H1 (cell line): Measurements from ENCODE around the gene PDE6B. TPM values are rescaled to one million over a fixed set of nuclear protein-coding genes. Genes with fewer than 3 reads are reported as not detected.

Source experiments
- CTCF ChIA-PET: fragments of 300-600 bp; sonication (Branson Sonifier 250); formaldehyde crosslinking; loops from one replicate; lab custom pipeline; 2021; ENCODE audit not compliant: partially characterized antibody; lab: Charles Lee
- POLR2A ChIA-PET: fragments of 300-600 bp; sonication (Branson Sonifier 250); formaldehyde crosslinking; loops from one replicate; lab custom pipeline; 2021; ENCODE audit warnings: inconsistent platforms; ENCODE audit not compliant: partially characterized antibody; lab: Charles Lee
- DNase-seq, 2 experiments: peaks; one replicate each; pipeline versions ENCODE4 v3.0.0 to v3.0.0-alpha.2; 2010 to 2022; ENCODE audit warnings: low spot score in 2 of 2, low read depth in 1 of 2, mixed read lengths in 1 of 2
- FAIRE-seq: peaks from 2 replicates; lab custom pipeline; 2011; peaks lifted over from hg19 to GRCh38; lab: Jason Lieb, UNC
- H2AFZ ChIP-seq: 2 replicates; pipeline ENCODE4 v1.8.1; 2012; ENCODE audit warnings: low read length, inconsistent platforms
- H2AK5ac ChIP-seq: 2 replicates; pipeline ENCODE4 v1.6.1; 2013; ENCODE audit warnings: low read depth, low read length
- H2BK120ac ChIP-seq: replicated peaks from 2 replicates; pipeline ENCODE3; 2013; ENCODE audit warnings: low read depth, low read length, inconsistent platforms
- H2BK12ac ChIP-seq: 2 replicates; pipeline ENCODE4 v1.6.1; 2013; ENCODE audit warnings: low read depth, low read length
- H2BK15ac ChIP-seq: 2 replicates; pipeline ENCODE4 v1.6.1; 2013; ENCODE audit warnings: low read length
- H2BK20ac ChIP-seq: 2 replicates; pipeline ENCODE4 v1.6.1; 2013; ENCODE audit warnings: low read length
- H2BK5ac ChIP-seq: 2 replicates; pipeline ENCODE4 v1.6.1; 2013; ENCODE audit warnings: low read depth, low read length
- H3K14ac ChIP-seq: 2 replicates; pipeline ENCODE4 v1.6.1; 2013; ENCODE audit warnings: inconsistent platforms; ENCODE audit not compliant: insufficient read length
- H3K18ac ChIP-seq: 2 replicates; pipeline ENCODE4 v1.6.1; 2013; ENCODE audit warnings: low read length; ENCODE audit errors: extremely low read depth
- H3K23ac ChIP-seq: 2 replicates; pipeline ENCODE4 v1.6.1; 2013; ENCODE audit warnings: inconsistent platforms; ENCODE audit not compliant: insufficient read length
- H3K23me2 ChIP-seq: 2 replicates; pipeline ENCODE4 v1.6.1; 2013; ENCODE audit warnings: low read depth, low read length
- H3K27ac ChIP-seq: 2 replicates; pipeline ENCODE4 v1.6.1; 2011; ENCODE audit warnings: low read depth, low read length, inconsistent platforms
- H3K27me3 ChIP-seq, 4 experiments: replicated peaks in 1 of 4; 1 replicate in 1 of 4; 2 replicates in 3 of 4; pipeline versions ENCODE4 v1.6.1 to v1.8.1; 2011 to 2013; ENCODE audit warnings: low read length in 3 of 4, mild to moderate bottlenecking in 3 of 4, inconsistent platforms in 2 of 4, mixed read lengths in 2 of 4, moderate library complexity in 1 of 4; ENCODE audit not compliant: control insufficient read depth in 3 of 4, insufficient read depth in 3 of 4; ENCODE audit errors: extremely low read depth in 1 of 4
- H3K36me3 ChIP-seq, 4 experiments: 2 replicates each; pipeline versions ENCODE4 v1.6.1 to v1.8.1; 2011 to 2013; ENCODE audit warnings: mild to moderate bottlenecking in 4 of 4, low read length in 3 of 4, moderate library complexity in 2 of 4, control low read depth in 1 of 4, inconsistent platforms in 1 of 4; ENCODE audit not compliant: insufficient read depth in 4 of 4, control insufficient read depth in 2 of 4
- H3K4ac ChIP-seq: replicated peaks from 2 replicates; pipeline ENCODE3; 2013; ENCODE audit warnings: low read length, low read depth, mixed read lengths, inconsistent platforms; ENCODE audit not compliant: insufficient read length
- H3K4me1 ChIP-seq, 4 experiments: replicated peaks in 1 of 4; 1 replicate in 1 of 4; 2 replicates in 3 of 4; pipeline versions ENCODE4 v1.6.1 to v1.8.1; 2011 to 2013; ENCODE audit warnings: low read length in 3 of 4, inconsistent platforms in 2 of 4, mixed read lengths in 1 of 4; ENCODE audit not compliant: insufficient read depth in 4 of 4, control insufficient read depth in 3 of 4
- H3K4me2 ChIP-seq, 2 experiments: 2 replicates each; pipeline versions ENCODE4 v1.6.1 to v1.8.1; 2011 to 2013; ENCODE audit warnings: low read depth in 2 of 2, low read length in 2 of 2, control low read depth in 1 of 2, inconsistent platforms in 1 of 2, mild to moderate bottlenecking in 1 of 2; ENCODE audit not compliant: insufficient read depth in 1 of 2
- H3K4me3 ChIP-seq, 4 experiments: fragments of 200-600, 300-600 bp in 1 of 4; sonication (generic), shearing (Covaris generic), sonication (Bioruptor Twin) in 1 of 4; 2 replicates each; pipeline versions ENCODE4 v1.5.1 to v1.8.1; 2011 to 2016; ENCODE audit warnings: low read length in 4 of 4, low read depth in 3 of 4, control low read depth in 2 of 4, inconsistent platforms in 2 of 4, mild to moderate bottlenecking in 2 of 4, mixed read lengths in 1 of 4, moderate library complexity in 1 of 4; ENCODE audit not compliant: insufficient read depth in 2 of 4; ENCODE audit errors: extremely low read depth in 1 of 4
- H3K56ac ChIP-seq: replicated peaks from 2 replicates; pipeline ENCODE3; 2013; ENCODE audit warnings: low read depth, mild to moderate bottlenecking, mixed read lengths, low read length, inconsistent platforms; ENCODE audit not compliant: insufficient read length
- H3K79me1 ChIP-seq: 2 replicates; pipeline ENCODE4 v1.6.1; 2013; ENCODE audit warnings: low read depth, low read length, control low read depth
- H3K79me2 ChIP-seq, 2 experiments: 2 replicates each; pipeline versions ENCODE4 v1.6.1 to v1.8.1; 2012 to 2013; ENCODE audit warnings: low read length in 2 of 2, mild to moderate bottlenecking in 2 of 2, inconsistent platforms in 1 of 2; ENCODE audit not compliant: insufficient read depth in 2 of 2, control insufficient read depth in 1 of 2
- H3K9ac ChIP-seq, 4 experiments: replicated peaks in 1 of 4; 1 replicate in 1 of 4; 2 replicates in 3 of 4; pipeline versions ENCODE4 v1.6.1 to v1.8.1; 2011 to 2013; ENCODE audit warnings: low read depth in 3 of 4, low read length in 3 of 4, control low read depth in 2 of 4, mild to moderate bottlenecking in 2 of 4, moderate library complexity in 2 of 4, inconsistent platforms in 1 of 4; ENCODE audit errors: extremely low read depth in 1 of 4
- H3K9me3 ChIP-seq, 2 experiments: 2 replicates each; pipeline versions ENCODE4 v1.6.1 to v1.8.1; 2012 to 2013; ENCODE audit warnings: mild to moderate bottlenecking in 2 of 2, moderate library complexity in 2 of 2, control low read depth in 1 of 2, inconsistent platforms in 1 of 2, low read depth in 1 of 2, low read length in 1 of 2, mixed read lengths in 1 of 2; ENCODE audit not compliant: insufficient read depth in 2 of 2
- H4K20me1 ChIP-seq, 2 experiments: replicated peaks in 1 of 2; 2 replicates each; pipeline versions ENCODE3 to v1.8.1; 2011 to 2013; ENCODE audit warnings: inconsistent platforms in 2 of 2, low read length in 2 of 2, mild to moderate bottlenecking in 1 of 2; ENCODE audit not compliant: insufficient read depth in 2 of 2, control insufficient read depth in 1 of 2
- H4K5ac ChIP-seq: 2 replicates; pipeline ENCODE4 v1.6.1; 2013; ENCODE audit warnings: low read length, low read depth, mixed read lengths, inconsistent platforms; ENCODE audit not compliant: insufficient read length
- H4K8ac ChIP-seq: 2 replicates; pipeline ENCODE4 v1.8.0; 2013; ENCODE audit warnings: mild to moderate bottlenecking, moderate library complexity, low read length, inconsistent platforms; ENCODE audit not compliant: insufficient read depth; ENCODE audit errors: extremely low read depth
- H4K91ac ChIP-seq: replicated peaks from 2 replicates; pipeline ENCODE3; 2013; ENCODE audit warnings: low read length, mixed read lengths, inconsistent platforms; ENCODE audit not compliant: insufficient read length
- BRCA1 ChIP-seq: IDR thresholded peaks from 2 replicates; pipeline ENCODE4 v1.6.1; 2012; ENCODE audit warnings: low read depth, low read length, improper control_type of control experiment
- CBX5 ChIP-seq: fragments of 300-800, 300-1000 bp; sonication (generic); IDR thresholded peaks from 2 replicates; pipeline ENCODE4 v1.7.1; 2016; ENCODE audit warnings: antibody characterized with exemption, low read length, low read depth
- CHD1 ChIP-seq: IDR thresholded peaks from 2 replicates; pipeline ENCODE4 v1.6.1; 2012; ENCODE audit warnings: low read depth, low read length, improper control_type of control experiment
- GTF2F1 ChIP-seq: IDR thresholded peaks from 2 replicates; pipeline ENCODE4 v1.6.1; 2012; ENCODE audit warnings: low read depth, low read length, improper control_type of control experiment, borderline replicate concordance
- JUND ChIP-seq: IDR thresholded peaks from 2 replicates; pipeline ENCODE4 v1.6.1; 2011; ENCODE audit warnings: mild to moderate bottlenecking, improper control_type of control experiment, low read length
- KDM1A ChIP-seq: fragments of 200-600, 300-600 bp; sonication (generic); IDR thresholded peaks from 2 replicates; pipeline ENCODE4 v1.7.1; 2016; ENCODE audit warnings: mild to moderate bottlenecking, low read length, borderline replicate concordance
- NRF1 ChIP-seq: IDR thresholded peaks from 2 replicates; pipeline ENCODE4 v1.6.1; 2011; ENCODE audit warnings: mild to moderate bottlenecking, low read depth, low read length, improper control_type of control experiment
- RBBP5 ChIP-seq: IDR thresholded peaks from 2 replicates; pipeline ENCODE4 v1.7.1; 2012; ENCODE audit warnings: low read depth, mild to moderate bottlenecking, inconsistent platforms, low read length, moderate library complexity, borderline replicate concordance
- SIRT6 ChIP-seq: IDR thresholded peaks from one replicate; pipeline ENCODE4 v1.7.1; 2012; ENCODE audit warnings: low read length, inconsistent platforms
- SP4 ChIP-seq: IDR thresholded peaks from 2 replicates; pipeline ENCODE4 v1.6.1; 2012; ENCODE audit warnings: low read length, inconsistent platforms
- TAF1 ChIP-seq: IDR thresholded peaks from 2 replicates; pipeline ENCODE4 v1.6.1; 2011; ENCODE audit warnings: mild to moderate bottlenecking, low read depth, low read length
- TCF12 ChIP-seq: IDR thresholded peaks from 2 replicates; pipeline ENCODE4 v1.6.1; 2011; ENCODE audit warnings: low read depth, mild to moderate bottlenecking, low read length
- YY1 ChIP-seq: IDR thresholded peaks from 2 replicates; pipeline ENCODE4 v1.6.1; 2011; ENCODE audit warnings: low read depth, mild to moderate bottlenecking, low read length
- WGBS, 2 experiments: shearing (Covaris generic) in 1 of 2; methylation state at CpG; one replicate each; pipeline versions ENCODE4 v1.1.6 to v1.1.7; 2013 to 2015; ENCODE audit warnings: low lambda C conversion rate in 2 of 2, mixed read lengths in 2 of 2, inconsistent platforms in 1 of 2, low coverage in 1 of 2, missing lambda C conversion rate in 1 of 2; ENCODE audit not compliant: insufficient replicate concordance in 2 of 2, insufficient coverage in 1 of 2, insufficient read length in 1 of 2; ENCODE audit errors: extremely low coverage in 1 of 2, missing lambda C conversion rate in 1 of 2; 5-methylcytosine and 5-hydroxymethylcytosine counted together
- polyA plus RNA-seq, 7 experiments: library from polyadenylated mRNA; depleted of rRNA in 3 of 7; stranded (reverse) in 5 of 7; unstranded in 2 of 7; fragments of >200 nt in 5 of 7; fragments of 200-250 nt in 2 of 7; gene quantifications; 1 replicate in 5 of 7; 2 replicates in 1 of 7; 4 replicates in 1 of 7; pipeline versions ENCODE4 v1.2.1 to v1.2.3, GENCODE V29; 2011 to 2013; ENCODE audit warnings: missing spikeins in 2 of 7, mixed read lengths in 2 of 7
- total RNA-seq: library from RNA; stranded (reverse); fragmentation: NEBNext Ultra II Directional; extraction: Animal tissue kit (Norgen Biotek cat#: 25700); gene quantifications from 2 replicates; pipeline ENCODE4 v1.2.1, GENCODE V29; 2021
- TF ChIP-seq, protein P1 (sequence below): IDR thresholded peaks from 2 replicates; pipeline ENCODE4 v1.6.1; 2011; ENCODE audit warnings: low read length, improper control_type of control experiment

PDE6B gene
- total and polyA plus RNA-seq, 2 of the 8 experiments (the other 6 are each of a cell fraction or from before 2014, with no cell fraction given) = 4.1 to 8.4 TPM

DNA sequence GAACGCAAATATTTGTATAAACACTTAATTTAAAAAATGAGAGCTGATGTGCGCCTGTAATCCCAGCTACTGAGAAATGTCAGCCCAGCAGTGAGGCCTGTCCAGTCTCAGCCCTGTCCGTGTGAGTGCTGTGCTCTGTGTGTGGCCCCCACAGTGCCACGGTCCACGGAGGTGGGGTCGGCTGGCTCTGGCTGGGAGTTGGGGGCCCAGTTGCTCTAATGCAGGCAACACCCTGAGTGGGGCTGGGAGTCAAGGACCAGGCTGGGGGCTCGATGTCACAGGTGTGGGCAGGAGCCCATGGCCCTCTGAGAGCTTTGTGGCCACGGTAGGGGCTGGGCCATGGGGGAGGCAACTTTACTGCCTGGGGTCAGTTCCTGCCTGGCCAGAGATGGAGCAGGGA, 93.1 kb downstream of the PDE6B start:
- ChIA-PET CTCF (interaction anchor here (1.8 to 2.8 kb wide), 2 partner anchors 24 to 34 kb away, joined by 7 to 16 read pairs; no protein-coding TSS in a partner anchor), POLR2A (interaction anchor here (0.6 kb wide), 2 partner anchors 27 to 34 kb away, joined by 3 to 4 read pairs; no protein-coding TSS in a partner anchor)
- Histone ChIP-seq H4K8ac (peak overlapping the region; percentile 25; the same call in 1 of the 2 replicates), H3K14ac (no peak overlapping the region), H3K4me1 (no peaks in the 10 kb centered on the region), H4K91ac (no peak overlapping the region), H3K79me1 (peaks cover 37% of the 10 kb centered on the region), H3K36me3 (peaks cover 0 to 9% (median 0%) of the 10 kb centered on the region in 4 experiments; a peak in 2 of 8 replicates), H3K79me2 (peaks cover 1 to 80% of the 10 kb centered on the region in 2 experiments; a peak in 3 of 4 replicates), H3K4ac (no peak overlapping the region), H3K23ac (no peak overlapping the region), H3K56ac (no peak overlapping the region), H2BK5ac (no peak overlapping the region), H3K27ac (no peak overlapping the region), H2BK20ac (no peak overlapping the region), H3K4me2 (no peak overlapping the region), H3K9ac (peak overlapping the region in 1 of 4 experiments; percentile 15; a peak in 1 of 7 replicates), H3K9me3 (no peaks in the 10 kb centered on the region), H3K27me3 (no peaks in the 10 kb centered on the region), H3K4me3 (no peak overlapping the region), H2BK12ac (no peak overlapping the region), H4K5ac (no peak overlapping the region), H2AK5ac (no peak overlapping the region), H3K18ac (no peak overlapping the region), H2BK120ac (no peak overlapping the region), H4K20me1 (peaks cover 25 to 49% of the 10 kb centered on the region in 2 experiments), H3K23me2 (no peaks in the 10 kb centered on the region), H2BK15ac (no peak overlapping the region), H2AFZ (no peak overlapping the region)
- FAIRE-seq = no peak
- no peak for DNase-seq
- 94% methylated on average over 8 of the region's 8 CpGs; no CpG with 5 or more reads in 1 of the 2 experiments for WGBS, 2 experiments
- no peak for TF ChIP-seq YY1
- TF ChIP-seq CBX5 = no peak
- no peak for TF ChIP-seq JUND
- TF ChIP-seq, protein P1, sequence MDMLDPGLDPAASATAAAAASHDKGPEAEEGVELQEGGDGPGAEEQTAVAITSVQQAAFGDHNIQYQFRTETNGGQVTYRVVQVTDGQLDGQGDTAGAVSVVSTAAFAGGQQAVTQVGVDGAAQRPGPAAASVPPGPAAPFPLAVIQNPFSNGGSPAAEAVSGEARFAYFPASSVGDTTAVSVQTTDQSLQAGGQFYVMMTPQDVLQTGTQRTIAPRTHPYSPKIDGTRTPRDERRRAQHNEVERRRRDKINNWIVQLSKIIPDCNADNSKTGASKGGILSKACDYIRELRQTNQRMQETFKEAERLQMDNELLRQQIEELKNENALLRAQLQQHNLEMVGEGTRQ = no peak
- TF ChIP-seq NRF1 = no peak
- no peak for TF ChIP-seq CHD1
- no peak for TF ChIP-seq GTF2F1
- no peak for TF ChIP-seq SIRT6
- no peak for TF ChIP-seq RBBP5
- TF ChIP-seq TCF12 = no peak
- TF ChIP-seq TAF1 = no peak
- no peak for TF ChIP-seq SP4
- TF ChIP-seq KDM1A = no peak
- no peak for TF ChIP-seq BRCA1
